HG03097 (cell line): ENCODE measurements around the gene FOXI1.

Experiments used
- ATAC-seq: cut with Tn5 transposase; IDR thresholded peaks from one replicate; pipeline ENCODE4 v1.9.1; 2021; ENCODE audit not compliant: unreplicated experiment, low FRiP score

FOXI1 gene

DNA sequence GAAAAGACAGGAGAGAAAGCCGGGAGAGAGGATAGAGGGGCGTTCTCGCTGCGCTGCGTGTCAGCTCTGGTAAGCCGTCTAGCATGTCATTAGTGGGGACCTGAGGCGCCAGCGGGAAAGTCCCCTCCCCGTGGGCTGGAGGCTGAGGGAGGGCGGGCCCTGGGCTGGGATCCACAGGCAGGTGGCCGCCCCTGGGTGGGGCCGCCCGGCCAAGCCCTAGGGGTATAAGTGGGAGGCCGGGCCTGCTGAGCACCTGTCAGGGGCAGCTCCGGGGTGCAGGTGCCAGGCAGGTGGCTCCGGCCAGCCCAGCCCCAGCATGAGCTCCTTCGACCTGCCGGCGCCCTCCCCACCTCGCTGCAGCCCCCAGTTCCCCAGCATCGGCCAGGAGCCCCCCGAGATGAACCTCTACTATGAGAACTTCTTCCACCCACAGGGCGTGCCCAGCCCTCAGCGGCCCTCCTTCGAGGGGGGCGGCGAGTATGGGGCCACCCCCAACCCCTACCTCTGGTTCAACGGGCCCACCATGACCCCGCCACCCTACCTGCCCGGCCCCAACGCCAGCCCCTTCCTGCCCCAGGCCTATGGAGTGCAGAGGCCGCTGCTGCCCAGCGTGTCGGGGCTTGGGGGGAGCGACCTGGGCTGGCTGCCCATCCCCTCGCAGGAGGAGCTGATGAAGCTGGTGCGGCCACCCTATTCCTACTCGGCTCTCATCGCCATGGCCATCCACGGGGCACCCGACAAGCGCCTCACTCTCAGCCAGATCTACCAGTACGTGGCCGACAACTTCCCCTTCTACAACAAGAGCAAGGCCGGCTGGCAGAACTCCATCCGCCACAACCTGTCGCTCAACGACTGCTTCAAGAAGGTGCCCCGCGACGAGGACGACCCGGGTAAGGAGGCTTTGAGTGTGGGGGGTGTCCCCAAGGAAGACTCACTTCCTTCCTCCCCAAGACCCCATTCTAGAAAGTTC is at the start of gene FOXI1:
Gene FOXI1, plus strand, starts transcription at position 256 of the 970 bp plus-strand sequence. Its CDS starts 61 bp downstream, at position 317.
- no peak for ATAC-seq

DNA sequence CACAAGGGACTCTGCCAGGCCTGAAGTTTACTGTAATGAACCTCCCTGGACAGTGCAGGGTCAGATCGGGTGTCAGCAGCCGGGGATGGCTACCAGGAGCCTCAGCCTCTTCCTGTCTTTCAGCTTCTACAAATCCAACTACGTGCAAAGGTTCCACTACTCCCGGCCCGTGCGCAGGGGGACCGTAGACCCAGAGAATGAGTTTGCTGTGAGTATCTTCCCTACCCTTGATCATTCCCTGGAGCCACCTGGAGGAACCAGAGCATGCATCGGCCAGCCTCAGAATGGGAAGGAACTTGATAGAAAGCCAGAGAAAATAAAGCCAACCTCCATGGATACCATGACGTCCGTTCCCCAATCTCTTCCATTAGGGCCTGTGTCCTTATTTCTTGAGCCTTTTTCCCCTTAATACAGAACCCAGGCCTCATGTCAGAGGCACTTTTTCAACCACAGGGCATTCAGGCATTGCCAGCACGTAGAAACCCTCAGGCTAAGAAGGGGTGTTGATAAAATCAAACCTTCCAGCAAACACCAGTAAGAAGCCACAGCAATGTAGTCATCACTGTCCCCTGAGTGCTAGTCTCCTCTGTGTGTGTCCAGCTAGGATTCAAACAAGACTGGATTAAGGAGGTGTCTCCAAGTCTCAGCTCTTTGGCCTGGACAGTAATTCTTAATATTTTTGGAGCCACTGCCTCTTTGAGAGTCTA is 49.0 kb upstream of the FOXI1 start:
- ATAC-seq: no peak

GRCh38 chr5:170057311-170057710 is 48.4 kb upstream of the FOXI1 start:
- ATAC-seq: no peak

GRCh38 chr5:170059221-170059620 is 46.5 kb upstream of the FOXI1 start:
- ATAC-seq: no peak

DNA sequence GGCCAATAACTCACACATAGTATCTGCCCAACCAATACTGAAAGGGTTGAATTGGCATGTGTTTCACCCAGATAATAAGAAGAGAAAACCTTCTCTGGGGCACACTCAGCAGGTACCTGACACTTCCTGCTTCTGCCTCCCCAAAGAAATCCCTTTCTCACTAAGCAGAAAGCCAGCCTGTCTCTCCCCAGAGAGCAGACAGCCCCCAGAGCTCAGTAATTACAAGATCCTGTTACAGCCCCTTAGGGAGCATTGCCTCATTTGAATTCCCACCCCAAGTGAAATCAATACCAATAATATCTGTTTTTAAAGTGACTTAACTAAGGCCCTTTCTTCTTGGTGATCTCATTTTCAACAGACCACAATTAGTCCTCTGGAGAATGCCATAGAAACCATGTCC is 38.5 kb upstream of the FOXI1 start:
- ATAC-seq: no peak

GRCh38 chr5:170067574-170068170 is 38.0 kb upstream of the FOXI1 start:
- no peak for ATAC-seq

DNA sequence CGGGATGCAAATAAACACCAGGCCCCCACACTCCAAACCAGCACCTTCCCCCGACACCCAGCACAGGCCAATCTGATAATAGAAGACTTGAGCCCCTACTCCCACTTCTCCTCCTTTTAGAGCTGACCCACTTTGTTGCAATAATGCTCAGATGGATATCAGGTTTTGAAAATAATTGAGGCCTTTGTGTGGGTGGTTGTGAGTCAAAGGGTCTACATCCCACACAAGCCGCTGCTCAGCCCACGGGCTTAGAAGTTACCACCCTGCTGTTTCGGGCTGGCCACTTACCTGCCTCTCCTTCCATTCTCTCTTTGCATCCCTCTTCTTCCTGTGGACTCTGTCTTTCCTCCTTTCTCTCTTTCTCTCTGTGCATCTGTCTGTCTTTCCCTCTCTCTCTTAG is 36.2 kb upstream of the FOXI1 start:
- ATAC-seq: no peak

DNA sequence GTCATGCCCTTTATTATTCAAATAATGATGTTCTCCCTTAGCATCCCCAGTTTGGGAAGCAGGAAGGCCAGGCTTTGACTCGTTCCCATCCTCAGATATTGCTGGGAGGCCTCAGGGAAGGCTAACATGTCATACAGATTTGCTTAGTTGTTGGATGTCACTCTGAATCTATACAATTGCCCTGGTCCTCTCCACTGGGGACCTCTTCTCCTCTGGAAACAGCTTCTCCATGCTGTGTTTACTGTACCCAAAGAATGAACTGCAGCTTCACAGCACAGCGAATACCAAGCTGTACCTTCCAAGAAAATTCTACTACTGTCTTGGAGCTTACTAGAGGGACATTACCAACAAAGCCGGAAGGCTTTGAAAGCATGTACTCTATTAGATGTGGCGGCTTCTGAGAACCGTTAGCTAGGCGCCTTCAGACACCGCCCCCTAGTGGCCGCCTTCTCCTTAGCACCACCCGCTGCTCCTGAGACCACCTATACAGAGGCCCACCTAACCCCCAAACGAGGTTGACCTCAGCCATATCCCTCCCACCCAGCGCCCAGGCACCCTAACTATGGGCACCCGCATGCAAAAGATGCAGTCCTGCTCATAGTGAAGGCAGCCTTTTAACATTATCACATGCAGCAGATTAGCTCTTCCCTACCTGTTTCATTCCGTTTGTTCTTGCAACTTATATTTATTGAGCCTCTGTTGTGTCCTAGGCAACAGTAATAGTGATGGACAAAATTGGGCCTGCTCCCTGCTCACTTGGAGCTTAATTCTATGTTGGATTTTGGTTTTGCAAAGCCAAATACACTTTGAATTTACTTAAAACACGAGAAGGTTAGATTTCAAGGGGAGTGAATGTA is 34.9 kb upstream of the FOXI1 start:
- ATAC-seq: no peak

DNA sequence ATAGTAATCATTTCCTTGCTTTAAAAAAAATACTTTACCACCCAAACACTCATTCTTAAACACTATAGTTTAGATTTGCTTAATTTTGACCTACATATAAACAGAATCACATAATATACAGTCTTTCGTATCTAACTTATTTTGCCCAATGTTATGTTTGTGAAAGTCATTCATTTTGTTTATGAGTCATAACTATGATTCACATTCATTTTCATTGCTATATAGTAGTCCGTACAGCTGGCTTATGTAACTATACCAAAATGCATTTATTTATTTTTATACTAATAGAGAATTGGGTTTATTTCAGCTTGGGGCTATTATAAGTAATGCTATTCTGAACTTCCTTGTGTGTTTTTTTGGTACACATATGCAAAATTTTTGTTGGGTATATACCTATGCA is 33.9 kb upstream of the FOXI1 start:
- ATAC-seq: no peak

DNA sequence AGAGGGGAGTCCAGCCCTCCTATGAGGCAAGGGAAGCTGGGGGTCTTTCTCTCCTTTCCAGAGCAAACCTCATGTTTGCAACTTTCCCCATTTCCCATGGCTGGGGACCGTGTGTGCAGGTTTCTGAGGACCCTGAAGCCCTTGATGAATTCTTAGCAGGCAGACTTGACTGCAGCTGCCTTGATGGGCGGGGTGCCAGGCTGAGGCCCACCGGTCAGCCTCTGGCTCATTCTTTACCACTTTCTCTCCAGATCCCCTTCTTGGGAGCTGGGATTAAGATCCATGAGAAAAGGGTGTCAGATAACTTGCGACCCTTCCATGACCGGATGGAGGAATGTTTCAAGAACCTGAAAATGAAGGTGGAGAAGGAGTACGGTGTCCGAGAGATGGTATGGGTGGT is 30.0 kb upstream of the FOXI1 start:
- ATAC-seq: no peak

DNA sequence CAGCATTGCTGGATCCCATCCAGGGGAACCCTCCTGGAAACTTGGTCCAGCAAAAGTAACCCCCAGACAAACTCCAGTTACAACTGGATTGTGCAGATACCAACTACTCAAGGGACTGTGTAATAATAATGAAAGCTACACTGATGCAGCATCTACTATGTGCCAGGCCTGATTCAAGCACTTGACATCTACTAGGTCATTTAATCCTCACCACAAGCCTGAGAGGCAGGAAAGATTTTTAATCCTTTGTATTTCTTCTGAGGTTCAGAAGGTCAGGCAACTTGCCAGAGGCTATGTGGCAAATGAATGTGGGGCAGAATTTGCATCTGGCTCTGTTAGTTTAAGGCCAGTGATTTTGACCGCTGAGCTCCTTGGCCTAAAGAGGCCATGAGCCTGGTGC is 29.5 kb upstream of the FOXI1 start:
- no peak for ATAC-seq

DNA sequence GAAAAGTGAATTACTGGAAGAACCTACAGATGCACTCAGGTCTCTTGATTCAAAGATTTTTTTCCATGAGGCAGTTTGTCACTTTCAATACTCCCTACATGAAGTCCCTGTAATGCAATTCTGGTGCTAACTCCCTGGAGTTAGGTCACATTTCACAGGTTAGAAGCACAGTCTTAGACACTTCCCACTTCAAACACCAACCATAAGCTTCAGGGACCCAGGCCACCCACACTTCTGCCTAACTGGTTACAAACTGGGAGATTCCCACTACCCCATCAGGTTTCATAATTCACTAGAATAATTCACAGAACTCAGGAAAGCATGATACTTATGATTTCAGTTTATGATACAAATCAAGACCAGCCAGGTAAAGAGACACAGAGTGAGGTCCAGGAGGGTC is 29.0 kb upstream of the FOXI1 start:
- no peak for ATAC-seq

GRCh38 chr5:170077526-170077925 is 28.2 kb upstream of the FOXI1 start:
- ATAC-seq: no peak

DNA sequence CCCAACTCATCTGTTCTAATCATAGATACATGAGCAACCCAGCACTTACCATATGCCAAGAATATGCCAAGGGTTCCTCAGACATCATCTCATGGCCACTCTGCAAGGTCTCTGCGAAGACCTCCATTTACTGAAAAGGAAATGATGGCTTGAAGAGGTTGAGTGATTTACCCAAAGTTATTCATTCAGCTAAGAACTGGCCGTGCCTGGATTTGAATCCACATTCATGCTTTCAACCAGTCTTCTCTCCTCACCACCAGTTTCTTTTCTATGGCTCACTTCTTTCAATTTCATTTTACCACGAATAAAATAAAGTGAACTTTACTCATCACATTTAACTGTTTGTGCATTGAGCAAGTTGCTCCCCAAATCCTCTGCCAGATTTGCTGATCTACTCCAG is 27.2 kb upstream of the FOXI1 start:
- ATAC-seq: no peak

- ATAC-seq: no peak
Measured at GRCh38 chr5:170078931-170079330, 26.8 kb upstream of the FOXI1 start.

GRCh38 chr5:170080217-170080616 is 25.5 kb upstream of the FOXI1 start:
- ATAC-seq: no peak

DNA sequence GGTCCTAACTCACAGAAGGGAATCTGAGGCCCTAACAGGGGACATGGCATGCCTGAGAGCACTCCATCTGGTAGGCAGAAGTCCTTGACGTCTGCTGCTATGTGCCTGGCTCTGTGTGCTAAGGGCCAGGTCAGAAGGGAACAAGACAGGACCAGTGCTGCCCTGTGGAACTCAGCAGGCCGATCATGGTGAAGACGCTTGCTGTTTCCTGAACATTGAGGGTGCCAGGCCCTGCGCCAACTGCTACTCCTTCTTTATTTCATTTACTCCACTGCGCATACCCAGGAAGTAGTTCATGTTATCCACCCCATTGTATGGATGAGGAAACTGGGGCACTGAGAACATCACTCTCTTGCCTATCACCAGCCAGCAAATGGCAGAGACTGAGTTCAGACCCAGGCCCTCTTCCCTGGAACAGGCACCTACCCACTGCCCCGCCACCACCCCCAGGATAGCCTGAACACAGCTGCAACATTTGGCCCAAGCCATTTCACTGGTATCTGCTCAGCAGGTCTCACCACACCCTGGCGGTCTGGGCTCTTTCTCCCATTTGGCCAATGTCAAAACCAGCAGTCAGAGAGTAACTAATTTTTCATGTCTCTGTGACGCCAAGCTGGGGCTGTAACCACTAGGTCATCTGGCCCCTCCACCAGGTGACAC is 24.8 kb upstream of the FOXI1 start:
- no peak for ATAC-seq

GRCh38 chr5:170081616-170082015 is 24.1 kb upstream of the FOXI1 start:
- ATAC-seq: no peak

- no peak for ATAC-seq
Measured at GRCh38 chr5:170082701-170083100, 23.0 kb upstream of the FOXI1 start.
